SK-N-DZ (cell line): Measurements from ENCODE around the gene MT1A.
"Not testable (repeated sequence)": the region's sequence is repeated elsewhere in the genome, so short reads cannot be mapped to it uniquely, and the experiment has no call there.

Source experiments
- DNase-seq: peaks from one replicate; pipeline ENCODE4 v3.0.0-alpha.2; 2015; ENCODE audit warnings: low spot score

Gene MT1A

GRCh38 chr16:56653218-56653617 lies 14.8 kb downstream of the MT1A start:
- DNase-seq: no peak

- DNase-seq: no peak
Measured at GRCh38 chr16:56657555-56658326, 19.3 kb downstream of the MT1A start, which contains the start of gene MT1F. Gene MT1F, plus strand, starts transcription at chr16:56657959. Its CDS starts 100 bp downstream, at chr16:56658059.

GRCh38 chr16:56658327-56658875 lies 19.9 kb downstream of the MT1A start:
- DNase-seq: no peak

- DNase-seq: no peak
Measured at GRCh38 chr16:56662357-56663354, 24.2 kb downstream of the MT1A start.

GRCh38 chr16:56664506-56664905 lies 26.0 kb downstream of the MT1A start:
- DNase-seq: no peak

GRCh38 chr16:56665286-56666261 lies 27.1 kb downstream of the MT1A start:
- DNase-seq: not testable (repeated sequence)

- DNase-seq: no peak
Measured at GRCh38 chr16:56667581-56668571, 29.4 kb downstream of the MT1A start, which contains the start of gene MT1G. Gene MT1G, minus strand, starts transcription at chr16:56668065. Its CDS starts 72 bp downstream, at chr16:56667993.

GRCh38 chr16:56669005-56669839 lies 30.8 kb downstream of the MT1A start, which contains the start of gene MT1H:
Gene MT1H, plus strand, starts transcription at chr16:56669814. Its CDS starts 71 bp downstream, at chr16:56669885.
- DNase-seq: no peak

GRCh38 chr16:56669840-56670619 lies 31.6 kb downstream of the MT1A start:
- no peak for DNase-seq

GRCh38 chr16:56670620-56670934 lies 32.1 kb downstream of the MT1A start:
- no peak for DNase-seq

- DNase-seq: not testable (repeated sequence)
Measured at GRCh38 chr16:56671691-56672090, 33.2 kb downstream of the MT1A start.

GRCh38 chr16:56672171-56672570 lies 33.7 kb downstream of the MT1A start:
- DNase-seq: not testable (repeated sequence)

GRCh38 chr16:56672761-56673536 lies 34.5 kb downstream of the MT1A start:
- DNase-seq: no peak

GRCh38 chr16:56673921-56674320 lies 35.5 kb downstream of the MT1A start:
- DNase-seq: peak; percentile 43

GRCh38 chr16:56674570-56674969 lies 36.1 kb downstream of the MT1A start:
- DNase-seq: not testable (repeated sequence)

GRCh38 chr16:56675685-56676210 lies 37.3 kb downstream of the MT1A start:
- no peak for DNase-seq

- no peak for DNase-seq
Measured at GRCh38 chr16:56677474-56677873, 39.0 kb downstream of the MT1A start.
